Smooth muscle cell (in vitro differentiated cells): ENCODE measurements around the gene MACROH2A1. TPM values are rescaled to one million over a fixed set of nuclear protein-coding genes. Genes with fewer than 3 reads are reported as not detected.
A peak's percentile ranks its signal among the peaks of the same experiment; 100 is the strongest.

Source experiments
- DNase-seq: peaks from one replicate; lab custom pipeline; 2025; ENCODE audit not compliant: unreplicated experiment; lab: John Stamatoyannopoulos, UW
- H2AFZ ChIP-seq: fragments of 200-600 bp; sonication (generic); 2 replicates; pipeline ENCODE4 v1.6.0; 2016; ENCODE audit warnings: antibody characterized with exemption, low read depth, mild to moderate bottlenecking
- H3F3A ChIP-seq: fragments of 200-600 bp; sonication (generic); 2 replicates; pipeline ENCODE4 v1.6.0; 2017; ENCODE audit warnings: antibody characterized with exemption, low read depth
- H3K27ac ChIP-seq: fragments of 200-600 bp; sonication (generic); 2 replicates; pipeline ENCODE4 v1.5.1; 2016; ENCODE audit warnings: low read depth, mild to moderate bottlenecking
- H3K27me3 ChIP-seq: fragments of 200-600 bp; sonication (generic); 2 replicates; pipeline ENCODE4 v1.6.1; 2016; ENCODE audit warnings: low read depth, mild to moderate bottlenecking
- H3K36me3 ChIP-seq: fragments of 200-600 bp; sonication (generic); 2 replicates; pipeline ENCODE4 v1.5.1; 2016; ENCODE audit warnings: low read depth
- H3K4me1 ChIP-seq: fragments of 200-600 bp; sonication (generic); 2 replicates; pipeline ENCODE4 v1.5.1; 2016; ENCODE audit warnings: low read depth
- H3K4me2 ChIP-seq: fragments of 200-600 bp; sonication (generic); 2 replicates; pipeline ENCODE4 v1.6.0; 2016; ENCODE audit warnings: mild to moderate bottlenecking
- H3K4me3 ChIP-seq: fragments of 200-600 bp; sonication (generic); 2 replicates; pipeline ENCODE4 v1.5.1; 2016; ENCODE audit warnings: mild to moderate bottlenecking
- H3K79me2 ChIP-seq: fragments of 200-600 bp; sonication (generic); 2 replicates; pipeline ENCODE4 v1.6.0; 2016; ENCODE audit warnings: low read depth, mild to moderate bottlenecking
- H3K9ac ChIP-seq: fragments of 200-600 bp; sonication (generic); 2 replicates; pipeline ENCODE4 v1.6.0; 2016; ENCODE audit warnings: low read depth
- H3K9me3 ChIP-seq: fragments of 200-600 bp; sonication (generic); replicated peaks from 2 replicates; pipeline ENCODE4 v1.5.1; 2016; ENCODE audit warnings: low read depth
- H4K20me1 ChIP-seq: fragments of 200-600 bp; sonication (generic); 2 replicates; pipeline ENCODE4 v1.6.0; 2016; ENCODE audit warnings: low read depth
- CTCF ChIP-seq: fragments of 200-600 bp; sonication (generic); IDR thresholded peaks from 2 replicates; pipeline ENCODE4 v1.5.1; 2017; ENCODE audit warnings: borderline replicate concordance, mild to moderate bottlenecking, antibody characterized with exemption; ENCODE audit not compliant: insufficient read depth, poor library complexity, severe bottlenecking
- WGBS: methylation state at CpG from one replicate; pipeline ENCODE4 v1.1.7; 2016; ENCODE audit warnings: low lambda C conversion rate; 5-methylcytosine and 5-hydroxymethylcytosine counted together
- polyA plus RNA-seq: library from polyadenylated mRNA; unstranded; fragments of >200 nt; fragmentation: Nextera tagmentation; extraction: Ambion mirVana; gene quantifications from 2 replicates; pipeline ENCODE4 v1.2.1, GENCODE V29; 2016
- total RNA-seq: library from RNA; depleted of rRNA; stranded (reverse); fragments of >200 nt; gene quantifications from 2 replicates; pipeline ENCODE4 v1.2.3, GENCODE V29; 2014

The MACROH2A1 gene
- total and polyA plus RNA-seq, 2 experiments from 2014 or later = 309 to 371 TPM

- Histone ChIP-seq H3K4me2 (no peak overlapping the region), H3K9me3 (no peaks in the 10 kb centered on the region), H3F3A (peaks cover 11% of the 10 kb centered on the region), H2AFZ (no peak overlapping the region), H3K79me2 (no peaks in the 10 kb centered on the region), H3K36me3 (no peaks in the 10 kb centered on the region), H3K4me1 (peaks cover 7% of the 10 kb centered on the region), H3K27ac (no peak overlapping the region), H4K20me1 (no peaks in the 10 kb centered on the region), H3K27me3 (no peaks in the 10 kb centered on the region), H3K4me3 (no peak overlapping the region), H3K9ac (no peak overlapping the region)
- 38% methylated on average over 5 of the region's 5 CpGs for WGBS
- TF ChIP-seq CTCF = peak; percentile 63
- no peak for DNase-seq
These were observed 66.4 kb downstream of the MACROH2A1 start for GRCh38 chr5:135332519-135333150.

- no peaks in the 10 kb centered on the region for H3K79me2 ChIP-seq
- no peak for TF ChIP-seq CTCF
- H2AFZ ChIP-seq = no peak overlapping the region
- no peaks in the 10 kb centered on the region for H3K36me3 ChIP-seq
- H4K20me1 ChIP-seq = no peaks in the 10 kb centered on the region
- H3K4me2 ChIP-seq = no peak overlapping the region
- peaks cover 7% of the 10 kb centered on the region for H3K4me1 ChIP-seq
- H3K9ac ChIP-seq = no peak overlapping the region
- H3K27ac ChIP-seq = no peak overlapping the region
- H3F3A ChIP-seq = peaks cover 11% of the 10 kb centered on the region
- WGBS = 89% methylated on average over 3 of the region's 3 CpGs
- no peak for DNase-seq
- no peak overlapping the region for H3K4me3 ChIP-seq
- H3K9me3 ChIP-seq = no peaks in the 10 kb centered on the region
- no peaks in the 10 kb centered on the region for H3K27me3 ChIP-seq
These were observed 67.4 kb downstream of the MACROH2A1 start for GRCh38 chr5:135331612-135332011.

GRCh38 chr5:135330798-135331096 lies 68.3 kb downstream of the MACROH2A1 start:
- H3K27ac ChIP-seq = no peak overlapping the region
- no peak overlapping the region for H3K4me2 ChIP-seq
- no peak overlapping the region for H2AFZ ChIP-seq

More at GRCh38 chr5:135330798-135331096, 68.3 kb downstream of the MACROH2A1 start:
- WGBS = 90% methylated on average over 3 of the region's 3 CpGs
- DNase-seq = no peak
- Histone ChIP-seq H3K27me3 (no peaks in the 10 kb centered on the region), H3K9ac (no peak overlapping the region), H3K4me3 (no peak overlapping the region), H3F3A (peaks cover 11% of the 10 kb centered on the region), H3K4me1 (peaks cover 7% of the 10 kb centered on the region), H3K36me3 (no peaks in the 10 kb centered on the region), H4K20me1 (no peaks in the 10 kb centered on the region), H3K9me3 (no peaks in the 10 kb centered on the region), H3K79me2 (no peaks in the 10 kb centered on the region)
- no peak for TF ChIP-seq CTCF
